ENCODE measurements around the gene SYNPR.

DNA sequence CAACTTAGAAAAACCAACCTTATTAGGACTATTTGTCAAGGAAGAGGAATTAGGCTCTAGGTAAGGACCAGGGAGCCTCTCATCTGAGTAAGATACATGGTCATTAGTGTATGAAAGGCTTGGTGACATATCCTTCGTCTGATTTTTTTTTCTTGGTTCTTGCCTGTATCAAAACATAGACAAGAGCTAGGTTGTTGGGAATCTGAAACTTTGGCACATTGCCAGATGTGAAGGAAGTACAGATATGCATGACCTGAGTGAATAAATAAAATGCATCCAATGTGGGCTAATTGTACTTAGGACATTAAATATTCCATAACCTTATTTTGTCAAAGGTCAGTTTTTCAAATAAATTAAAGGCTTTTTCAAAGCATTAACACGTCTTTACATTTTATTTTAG is 151.8 kb downstream of the SYNPR start:
- no peak for TF ChIP-seq POLR2A (IDR thresholded peaks at IDR 0.05)
- TF ChIP-seq, protein P1, sequence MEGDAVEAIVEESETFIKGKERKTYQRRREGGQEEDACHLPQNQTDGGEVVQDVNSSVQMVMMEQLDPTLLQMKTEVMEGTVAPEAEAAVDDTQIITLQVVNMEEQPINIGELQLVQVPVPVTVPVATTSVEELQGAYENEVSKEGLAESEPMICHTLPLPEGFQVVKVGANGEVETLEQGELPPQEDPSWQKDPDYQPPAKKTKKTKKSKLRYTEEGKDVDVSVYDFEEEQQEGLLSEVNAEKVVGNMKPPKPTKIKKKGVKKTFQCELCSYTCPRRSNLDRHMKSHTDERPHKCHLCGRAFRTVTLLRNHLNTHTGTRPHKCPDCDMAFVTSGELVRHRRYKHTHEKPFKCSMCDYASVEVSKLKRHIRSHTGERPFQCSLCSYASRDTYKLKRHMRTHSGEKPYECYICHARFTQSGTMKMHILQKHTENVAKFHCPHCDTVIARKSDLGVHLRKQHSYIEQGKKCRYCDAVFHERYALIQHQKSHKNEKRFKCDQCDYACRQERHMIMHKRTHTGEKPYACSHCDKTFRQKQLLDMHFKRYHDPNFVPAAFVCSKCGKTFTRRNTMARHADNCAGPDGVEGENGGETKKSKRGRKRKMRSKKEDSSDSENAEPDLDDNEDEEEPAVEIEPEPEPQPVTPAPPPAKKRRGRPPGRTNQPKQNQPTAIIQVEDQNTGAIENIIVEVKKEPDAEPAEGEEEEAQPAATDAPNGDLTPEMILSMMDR (IDR thresholded peaks at IDR 0.05): no peak

Data from heart left ventricle (tissue), 13 donors.